Stimulated activated naive CD8-positive, alpha-beta T cell treated with anti-CD3 and anti-CD28 coated beads, Interleukin-15, Interleukin-2, amounts not matched to agents 100 U/mL and 50 U/mL, for 24 hours (primary cell): ENCODE data around the gene FRMD1.

ENCODE experiments used
- ATAC-seq: fragments of 150-1000 bp; cut with Tn5 transposase; one replicate; pipeline ENCODE4 v1.10.0; 2021
- DNase-seq: peaks from one replicate; pipeline ENCODE4 v3.0.0; 2021

The FRMD1 gene

GRCh38 chr6:168095171-168095691 lies 16.2 kb upstream of the FRMD1 start:
- DNase-seq, result no peak

DNA sequence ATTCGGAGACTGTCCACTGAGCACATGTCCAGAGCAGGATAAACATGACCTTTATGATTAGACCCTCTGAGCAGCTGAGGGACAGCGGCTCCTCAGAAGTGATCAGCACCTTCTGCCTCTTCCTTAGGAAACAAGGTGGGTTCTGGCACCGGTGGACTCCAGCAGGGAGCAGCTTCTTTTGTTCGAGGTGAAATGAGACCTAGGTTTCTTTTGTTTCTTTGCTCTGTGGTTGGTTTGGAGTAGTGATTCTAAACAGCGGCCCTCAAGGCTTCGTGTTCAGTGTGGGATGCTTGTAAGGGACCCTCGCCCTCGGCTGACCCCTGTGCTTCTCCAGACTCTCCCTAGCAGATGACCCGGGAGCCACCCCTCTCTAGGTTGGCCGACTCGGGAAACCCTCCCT lies 14.6 kb upstream of the FRMD1 start:
- ATAC-seq, result no peak

More at GRCh38 chr6:168095171-168095691, 16.2 kb upstream of the FRMD1 start:
- ATAC-seq, result no peak

GRCh38 chr6:168093071-168093505 lies 14.1 kb upstream of the FRMD1 start:
- DNase-seq (no peak), ATAC-seq (no peak)

More for the DNA sequence above, 14.6 kb upstream of the FRMD1 start:
- DNase-seq, result no peak

GRCh38 chr6:168092541-168092940 lies 13.5 kb upstream of the FRMD1 start:
- no peak for ATAC-seq

GRCh38 chr6:168091381-168092264 lies 12.6 kb upstream of the FRMD1 start:
- no peak for DNase-seq

More at GRCh38 chr6:168092541-168092940, 13.5 kb upstream of the FRMD1 start:
- no peak for DNase-seq

GRCh38 chr6:168090706-168091105 lies 11.7 kb upstream of the FRMD1 start:
- no peak for ATAC-seq

More at GRCh38 chr6:168091381-168092264, 12.6 kb upstream of the FRMD1 start:
- ATAC-seq, result no peak

DNA sequence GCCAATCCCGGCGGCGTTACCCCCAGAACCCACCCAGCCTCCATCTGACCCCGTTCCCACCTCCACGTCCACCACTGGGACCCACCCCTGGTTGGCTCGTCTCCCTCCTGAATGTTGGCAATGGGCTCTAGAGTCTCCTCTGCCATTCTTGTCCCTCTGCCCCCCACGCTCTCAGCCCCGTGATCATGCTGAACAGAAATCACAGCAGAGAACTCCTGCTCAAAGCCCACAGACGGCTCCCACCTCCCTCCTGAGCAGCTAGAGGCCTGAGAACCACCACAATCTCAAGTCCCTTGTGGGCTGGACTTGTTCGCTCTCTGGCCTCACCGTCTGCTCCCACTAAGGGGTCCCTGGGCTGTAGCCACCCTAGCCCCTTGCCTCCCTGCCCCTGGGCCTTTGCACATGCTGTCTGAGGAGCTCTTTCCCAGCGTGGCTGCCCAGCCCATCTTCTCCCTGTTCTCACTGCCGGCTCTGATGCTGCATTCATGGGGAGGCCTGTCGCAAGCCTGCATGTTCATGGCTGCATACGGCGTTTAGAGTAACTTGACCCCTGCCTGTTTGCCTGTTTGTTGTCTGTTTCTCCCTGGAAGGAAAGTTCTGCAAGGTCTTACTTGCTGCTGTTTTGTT lies 11.2 kb upstream of the FRMD1 start:
- no peak for ATAC-seq
- DNase-seq, result no peak

More at GRCh38 chr6:168090706-168091105, 11.7 kb upstream of the FRMD1 start:
- DNase-seq, result no peak

DNA sequence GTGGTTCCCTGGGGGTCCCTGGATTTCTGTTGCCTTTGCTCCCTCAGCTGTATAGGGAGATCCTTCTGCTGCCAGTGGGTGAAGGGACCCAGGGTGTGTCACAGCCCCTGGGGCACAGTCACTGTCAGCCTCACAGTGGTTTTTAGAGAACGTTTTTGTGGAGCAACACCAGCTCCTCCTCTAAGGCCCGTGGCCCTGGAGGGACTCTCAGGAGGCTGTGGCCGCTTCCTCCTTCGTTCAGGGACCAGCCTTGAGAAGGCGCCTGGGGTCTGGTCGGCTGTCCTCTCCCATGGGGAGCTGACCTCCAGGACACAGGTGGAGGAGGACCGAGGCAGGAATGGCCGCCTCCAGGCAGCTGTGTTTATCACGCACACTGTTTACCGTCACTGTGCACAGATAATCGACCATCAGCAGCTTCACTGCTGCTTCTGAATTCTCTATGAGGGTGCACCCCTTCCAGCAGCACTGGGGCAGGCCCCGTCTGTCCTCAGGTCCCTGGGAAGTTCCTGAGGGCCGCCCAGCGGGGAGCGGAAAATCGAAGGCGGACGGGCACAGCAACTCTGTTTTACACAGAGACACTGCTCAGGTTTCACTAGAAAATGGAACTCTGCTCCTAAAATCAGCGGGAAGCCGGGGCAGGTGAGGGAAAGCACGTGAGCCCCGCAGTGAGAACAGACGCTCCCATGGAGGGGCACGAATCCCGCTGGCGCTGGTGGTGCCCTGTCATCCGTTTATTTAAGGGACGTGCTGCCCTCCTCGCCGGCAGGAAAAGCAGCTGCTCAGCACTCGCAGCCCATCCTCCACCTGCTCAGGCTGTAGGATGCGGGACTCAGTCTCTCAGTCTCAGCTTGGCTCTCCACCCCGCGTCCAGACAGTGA lies 10.4 kb upstream of the FRMD1 start:
- DNase-seq (no peak), ATAC-seq (no peak)

DNA sequence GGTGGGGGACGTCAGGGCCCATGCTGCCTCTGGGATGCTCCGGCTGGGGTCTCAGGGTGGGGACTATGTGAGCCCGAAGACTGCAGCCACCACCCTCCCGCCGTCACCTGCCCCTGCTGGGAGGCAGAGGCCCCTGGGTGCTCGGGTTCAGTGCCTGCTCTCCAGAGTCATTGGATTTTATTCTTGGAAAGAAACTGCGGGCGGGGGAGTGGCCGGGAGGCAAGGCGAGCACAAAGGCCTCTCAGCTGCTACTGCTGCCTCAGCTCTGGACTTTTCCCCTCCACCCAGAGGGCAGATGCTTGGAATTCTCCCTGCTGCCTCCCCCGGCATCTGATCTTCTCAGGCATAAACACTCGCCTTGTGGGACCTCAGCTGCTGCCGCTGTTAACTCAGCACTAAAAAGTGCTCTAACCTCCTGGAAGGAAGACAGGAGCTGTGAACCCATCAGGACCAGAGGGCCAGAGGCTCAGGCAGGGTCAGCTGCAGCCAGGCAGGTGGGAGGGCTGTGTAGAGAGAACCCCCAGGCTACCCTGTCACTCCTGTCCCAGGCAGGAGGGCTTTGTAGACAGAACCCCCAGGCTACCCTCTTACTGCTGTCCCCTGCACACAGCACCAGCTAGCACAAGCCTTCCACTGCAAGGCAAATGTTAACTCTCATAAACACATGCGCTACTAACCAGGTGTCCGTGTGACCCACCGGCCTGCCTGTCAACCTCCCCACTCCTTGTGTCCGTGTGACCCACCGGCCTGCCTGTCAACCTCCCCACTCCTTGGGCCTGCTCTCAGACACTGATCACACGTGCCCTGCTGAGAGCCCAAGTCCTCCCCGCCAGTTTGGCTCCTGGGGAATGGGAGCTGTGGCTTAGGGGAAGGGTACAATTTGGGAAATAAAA lies 9.4 kb upstream of the FRMD1 start:
- DNase-seq, result no peak
- ATAC-seq, result no peak

DNA sequence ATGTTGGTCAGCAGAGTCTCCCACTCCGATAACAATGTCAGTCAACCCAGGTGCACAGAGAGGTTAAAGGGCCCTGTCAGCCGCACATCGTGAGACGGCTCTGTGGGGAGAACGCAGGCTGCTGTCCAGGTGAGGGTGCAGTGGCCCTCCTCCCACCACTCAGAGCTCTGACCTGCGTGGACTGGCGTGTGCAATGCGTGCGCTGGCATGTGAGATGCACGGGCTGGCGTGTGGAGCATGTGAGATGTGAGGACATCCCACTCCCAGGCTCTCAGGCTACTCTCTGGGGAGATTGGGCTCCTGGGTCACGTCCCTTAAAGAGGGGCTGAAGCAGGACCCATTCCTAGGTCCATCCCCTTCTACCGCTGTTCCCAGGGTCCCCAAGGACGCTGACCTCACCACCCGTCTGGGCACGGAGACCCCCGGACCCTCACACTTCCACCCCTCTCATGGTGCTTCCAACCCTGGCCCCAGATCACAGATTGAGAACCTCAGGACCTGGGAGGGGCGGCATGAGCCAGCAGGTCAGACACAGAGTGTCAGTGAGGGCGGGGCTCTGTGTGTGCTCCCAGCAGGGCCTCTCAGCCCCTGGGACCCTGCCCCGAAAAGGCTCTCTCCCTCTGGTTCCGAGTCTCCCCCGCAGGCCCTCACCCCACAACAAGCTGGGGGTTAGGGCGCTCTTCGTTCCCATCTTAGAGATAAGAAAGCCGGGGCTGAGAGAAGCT lies 8.6 kb upstream of the FRMD1 start:
- DNase-seq (no peak), ATAC-seq (no peak)

DNA sequence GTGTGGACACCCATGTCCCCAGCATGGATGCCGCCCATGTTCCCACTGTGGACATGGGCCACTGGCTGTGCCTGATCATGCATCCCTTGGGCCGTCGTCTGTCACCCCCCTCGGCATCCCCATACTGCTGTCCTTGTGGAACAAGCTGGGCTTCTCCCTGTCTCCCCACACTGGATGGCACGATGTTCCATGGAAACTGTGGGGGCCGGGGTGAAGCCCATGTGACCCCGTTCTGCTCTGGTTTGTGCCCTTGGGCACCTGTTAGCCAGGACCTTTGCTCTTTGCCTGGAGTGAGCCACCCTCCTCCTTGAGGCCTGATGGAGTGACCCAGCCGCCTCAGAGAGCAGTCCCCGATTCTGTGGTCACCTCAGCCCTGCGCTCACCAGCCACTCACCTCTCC lies 7.6 kb upstream of the FRMD1 start:
- ATAC-seq, result no peak
- no peak for DNase-seq

GRCh38 chr6:168086066-168086465 lies 7.1 kb upstream of the FRMD1 start:
- ATAC-seq (no peak), DNase-seq (no peak)

DNA sequence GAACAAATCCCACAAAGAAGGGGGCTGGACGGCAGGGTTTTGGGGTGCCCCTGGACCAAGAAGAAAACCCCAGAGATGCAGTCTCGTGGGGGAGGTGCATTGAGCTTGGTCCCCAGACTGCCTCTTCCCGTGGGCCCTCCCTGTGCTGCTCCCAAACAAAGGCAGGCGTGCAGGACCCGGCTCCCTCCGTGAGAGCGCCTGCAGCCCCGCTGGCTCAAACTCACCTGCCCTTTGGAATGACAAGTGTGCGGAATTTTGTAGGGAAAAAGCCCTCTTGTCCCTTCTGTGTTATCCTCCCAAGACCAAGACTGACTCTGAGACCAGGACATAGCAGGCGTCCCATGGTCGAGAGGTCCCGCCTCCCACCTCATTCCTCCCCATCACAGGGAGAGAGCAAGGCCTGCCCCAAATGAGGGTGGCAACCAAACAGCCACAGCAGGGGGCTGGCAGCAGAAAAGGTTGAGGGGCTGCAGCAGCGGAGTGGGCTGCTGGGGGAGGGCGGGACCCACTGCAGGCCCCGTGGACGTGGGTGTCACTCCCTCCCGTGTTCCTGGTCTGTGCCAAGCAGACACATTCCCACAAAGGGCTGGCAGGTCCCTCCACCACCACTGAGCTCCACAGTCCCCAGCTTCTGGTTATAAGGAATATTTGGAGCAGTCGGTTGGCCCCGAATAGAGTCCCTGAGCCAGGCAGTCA lies 5.6 kb upstream of the FRMD1 start:
- DNase-seq, result no peak
- ATAC-seq, result no peak

DNA sequence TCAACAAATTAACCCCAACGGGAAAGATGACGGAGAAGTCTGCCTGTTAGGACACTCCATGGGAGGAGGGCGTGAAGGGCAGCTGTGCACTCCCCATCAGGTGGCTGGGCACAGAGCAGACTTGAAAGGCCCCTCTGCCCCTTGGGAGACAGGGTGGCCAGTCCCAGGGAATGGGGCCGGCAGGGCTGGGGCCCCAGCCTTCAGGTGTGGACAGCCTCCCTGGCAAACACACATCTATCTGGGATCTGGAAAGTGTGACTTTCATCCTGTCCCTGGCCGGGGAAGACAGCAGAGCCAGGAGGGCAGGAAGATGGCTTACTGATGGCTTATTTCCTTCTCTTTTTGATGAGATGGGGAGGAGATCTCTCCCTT lies 4.5 kb upstream of the FRMD1 start:
- no peak for ATAC-seq
- DNase-seq, result no peak

DNA sequence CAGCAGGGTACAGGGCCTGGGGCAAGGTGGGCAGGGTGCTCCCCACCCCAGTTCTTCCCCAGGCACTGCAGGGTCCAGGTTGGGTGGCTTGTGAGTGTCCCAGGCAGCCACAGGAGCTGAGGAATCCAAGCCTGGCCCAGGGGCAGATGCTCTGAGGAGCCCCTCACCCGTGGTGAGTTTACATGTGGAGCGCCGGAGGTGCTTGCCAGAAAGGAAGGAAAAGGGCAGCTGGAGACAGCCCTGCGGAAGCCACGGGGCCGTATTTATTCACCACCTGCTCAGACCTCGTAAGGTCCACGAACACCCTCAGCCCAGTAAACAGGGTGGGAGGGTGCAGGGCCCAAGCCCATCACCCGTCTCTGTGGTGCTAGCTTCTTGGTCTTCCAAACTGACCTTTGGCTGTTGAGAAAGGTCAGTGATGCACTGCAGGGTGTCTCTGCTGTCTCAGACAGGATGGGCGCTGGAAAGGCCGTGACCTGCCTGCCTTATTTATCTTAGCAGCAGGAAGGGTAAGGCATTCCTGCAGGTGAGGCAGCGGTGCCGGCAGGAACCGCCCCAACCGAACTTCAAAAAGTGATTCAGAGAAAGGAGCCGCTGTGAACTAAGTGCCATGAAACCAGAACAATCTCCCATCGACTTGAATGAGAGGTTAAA lies 4.0 kb upstream of the FRMD1 start:
- ATAC-seq, result no peak

DNA sequence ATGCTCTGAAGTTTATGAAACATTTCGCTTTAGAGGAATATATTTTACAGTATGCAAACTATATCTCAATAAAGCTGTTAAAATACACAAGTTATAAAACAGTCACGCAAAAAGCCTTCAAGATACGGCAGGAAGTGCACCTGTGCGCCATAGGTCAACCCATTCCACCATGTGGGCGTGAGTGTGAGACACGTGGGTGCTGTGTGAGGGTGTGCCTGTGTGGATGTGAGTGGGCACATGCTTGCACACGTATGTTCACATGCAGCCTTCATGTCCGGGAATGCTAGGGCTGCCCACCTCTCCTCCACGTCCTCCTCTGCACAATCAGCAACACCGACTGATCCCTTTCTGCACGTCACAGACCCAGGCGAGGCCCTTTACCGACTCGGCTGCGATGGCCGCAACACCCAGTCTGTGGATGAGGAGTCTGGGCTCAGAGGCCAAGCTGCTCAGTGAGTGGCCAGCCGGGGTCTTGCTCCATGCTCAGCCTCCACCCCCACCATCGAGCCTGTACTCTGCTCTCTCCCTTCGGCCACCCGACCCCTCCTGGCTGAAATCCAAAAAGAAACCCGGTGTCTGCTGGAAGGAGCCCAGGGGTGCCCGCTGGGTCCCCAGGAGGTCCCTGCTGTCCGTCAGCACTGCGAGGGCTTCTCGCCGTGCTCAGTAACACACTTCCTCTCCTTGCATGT lies 3.0 kb upstream of the FRMD1 start:
- no peak for ATAC-seq
- DNase-seq, result no peak

More for the DNA sequence above, 4.0 kb upstream of the FRMD1 start:
- DNase-seq, result no peak

- no peak for DNase-seq
- ATAC-seq, result no peak
Measured at GRCh38 chr6:168080393-168081077, 1.5 kb upstream of the FRMD1 start.
